Fibroblast of villous mesenchyme (primary cell): ENCODE measurements around the gene BCOR. TPM values are rescaled to one million over a fixed set of nuclear protein-coding genes. Genes with fewer than 3 reads are reported as not detected.

Source experiments
- DNase-seq: peaks from one replicate; pipeline ENCODE4 v3.0.0-alpha.2; 2010; ENCODE audit warnings: low read depth
- H3K4me3 ChIP-seq: 2 replicates; pipeline ENCODE4 v1.5.1; 2011; ENCODE audit warnings: low read depth, mild to moderate bottlenecking, low read length
- total RNA-seq: library from RNA; depleted of rRNA; stranded (reverse); fragments of >200 nt; gene quantifications from 2 replicates; pipeline ENCODE4 v1.2.3, GENCODE V29; 2012
- TF ChIP-seq, protein P1 (sequence below): IDR thresholded peaks from 2 replicates; pipeline ENCODE4 v1.5.1; 2012; ENCODE audit warnings: low read depth, mild to moderate bottlenecking, low read length; ENCODE audit not compliant: insufficient read depth

Gene BCOR
- total RNA-seq, 1 donor = 24.2 TPM

DNA sequence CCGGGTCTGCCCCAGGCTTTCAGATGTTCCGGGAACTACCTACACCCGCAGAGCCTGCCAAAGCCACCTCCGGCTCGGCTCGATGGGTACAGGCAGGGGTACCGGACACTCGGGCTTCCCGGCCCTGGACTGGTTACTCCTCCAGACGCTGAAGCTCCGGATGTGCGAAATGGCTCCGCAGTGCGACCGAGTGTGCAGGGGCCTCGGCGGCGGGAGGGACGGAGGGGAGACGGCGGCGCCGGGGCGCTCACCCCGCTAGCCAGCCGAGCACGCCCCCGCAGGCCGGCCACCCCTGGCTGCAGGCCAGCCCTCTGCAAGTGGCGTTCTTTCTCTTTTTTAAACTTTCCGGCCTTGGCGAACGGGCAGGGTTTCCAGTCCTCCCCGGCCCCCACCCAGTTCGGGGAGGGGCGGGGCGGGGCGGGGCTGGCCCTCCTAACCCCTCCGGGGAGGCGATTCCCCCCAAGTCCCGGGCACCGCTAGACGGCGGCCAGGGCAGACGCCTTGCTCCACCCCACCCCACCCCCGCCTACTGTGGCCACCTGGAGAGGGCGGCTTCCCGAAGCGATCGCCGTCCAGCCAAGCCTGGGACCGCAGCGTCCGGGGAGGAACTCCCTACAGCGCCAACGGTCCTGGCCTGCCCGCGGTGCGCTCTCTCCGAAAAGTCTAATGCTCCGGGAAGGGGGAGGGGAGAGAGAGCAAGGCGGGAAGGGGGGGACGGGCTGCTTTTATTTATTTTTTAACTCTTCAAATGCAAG is 7.5 kb downstream of the BCOR start:
- no peak for DNase-seq
- H3K4me3 ChIP-seq = peak overlapping the region; percentile 30
- TF ChIP-seq, protein P1, sequence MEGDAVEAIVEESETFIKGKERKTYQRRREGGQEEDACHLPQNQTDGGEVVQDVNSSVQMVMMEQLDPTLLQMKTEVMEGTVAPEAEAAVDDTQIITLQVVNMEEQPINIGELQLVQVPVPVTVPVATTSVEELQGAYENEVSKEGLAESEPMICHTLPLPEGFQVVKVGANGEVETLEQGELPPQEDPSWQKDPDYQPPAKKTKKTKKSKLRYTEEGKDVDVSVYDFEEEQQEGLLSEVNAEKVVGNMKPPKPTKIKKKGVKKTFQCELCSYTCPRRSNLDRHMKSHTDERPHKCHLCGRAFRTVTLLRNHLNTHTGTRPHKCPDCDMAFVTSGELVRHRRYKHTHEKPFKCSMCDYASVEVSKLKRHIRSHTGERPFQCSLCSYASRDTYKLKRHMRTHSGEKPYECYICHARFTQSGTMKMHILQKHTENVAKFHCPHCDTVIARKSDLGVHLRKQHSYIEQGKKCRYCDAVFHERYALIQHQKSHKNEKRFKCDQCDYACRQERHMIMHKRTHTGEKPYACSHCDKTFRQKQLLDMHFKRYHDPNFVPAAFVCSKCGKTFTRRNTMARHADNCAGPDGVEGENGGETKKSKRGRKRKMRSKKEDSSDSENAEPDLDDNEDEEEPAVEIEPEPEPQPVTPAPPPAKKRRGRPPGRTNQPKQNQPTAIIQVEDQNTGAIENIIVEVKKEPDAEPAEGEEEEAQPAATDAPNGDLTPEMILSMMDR = no peak

DNA sequence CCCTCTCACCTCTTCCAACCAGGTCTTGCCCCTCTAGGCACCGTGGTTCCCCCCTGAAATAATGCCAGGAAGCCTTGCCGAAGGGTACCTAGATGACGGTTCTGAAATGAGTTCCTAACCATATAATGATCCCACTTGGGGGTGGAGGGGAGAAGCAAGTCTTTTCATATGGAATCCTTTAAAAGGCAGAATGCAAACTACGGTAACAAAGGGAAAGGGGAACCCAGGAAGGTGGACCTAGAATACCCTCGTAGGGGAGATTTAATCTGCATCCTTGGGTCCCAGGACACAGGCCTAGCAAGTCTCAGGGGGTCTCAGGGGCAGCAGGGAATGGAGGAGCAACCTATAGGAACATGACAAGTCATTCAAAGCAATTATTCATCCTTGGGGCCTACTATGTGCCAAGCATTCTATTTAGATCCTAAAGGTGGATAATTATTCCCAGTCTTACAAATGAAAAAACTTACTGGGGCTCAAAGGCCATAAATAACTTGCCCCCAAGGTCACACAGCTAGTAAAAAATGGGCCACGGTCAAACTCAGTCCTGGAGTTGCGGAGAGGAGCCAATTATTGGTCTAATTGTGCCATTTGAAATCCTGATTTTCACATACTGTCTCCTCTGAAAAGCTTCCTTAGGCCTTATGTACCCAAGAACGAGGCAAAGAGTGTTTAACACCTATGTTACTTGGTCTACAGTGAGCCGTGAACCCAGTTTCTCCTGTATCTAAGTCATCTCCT is 8.8 kb downstream of the BCOR start:
- TF ChIP-seq, protein P1 = no peak
- H3K4me3 ChIP-seq = no peak overlapping the region
- DNase-seq = no peak

DNA sequence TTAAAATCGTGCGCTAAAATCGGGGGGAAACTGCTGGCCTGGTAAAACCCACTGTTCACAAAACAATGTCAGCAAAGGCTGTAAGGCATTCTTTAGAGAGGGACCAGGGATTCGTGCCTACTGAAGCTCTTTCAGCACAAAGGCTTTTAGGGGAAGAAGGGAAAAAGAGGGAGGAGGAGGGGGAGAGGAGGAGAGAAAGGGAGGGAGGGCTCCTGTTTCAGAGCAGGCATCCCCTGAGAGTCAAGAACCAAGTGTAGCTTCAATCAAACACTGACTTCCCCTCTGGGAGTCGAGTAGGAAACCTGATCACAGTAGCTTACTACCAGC is 9.5 kb downstream of the BCOR start:
- no peak for DNase-seq
- TF ChIP-seq, protein P1 = no peak
- no peak overlapping the region for H3K4me3 ChIP-seq

- TF ChIP-seq, protein P1 = no peak
- peak; percentile 45 for DNase-seq
- no peak overlapping the region for H3K4me3 ChIP-seq
These were observed 10.1 kb downstream of the BCOR start for GRCh38 chrX:40087425-40088298.

- DNase-seq = peak; percentile 71
- TF ChIP-seq, protein P1 = no peak
- no peak overlapping the region for H3K4me3 ChIP-seq
These were observed 11.0 kb downstream of the BCOR start for GRCh38 chrX:40086569-40087335.

DNA sequence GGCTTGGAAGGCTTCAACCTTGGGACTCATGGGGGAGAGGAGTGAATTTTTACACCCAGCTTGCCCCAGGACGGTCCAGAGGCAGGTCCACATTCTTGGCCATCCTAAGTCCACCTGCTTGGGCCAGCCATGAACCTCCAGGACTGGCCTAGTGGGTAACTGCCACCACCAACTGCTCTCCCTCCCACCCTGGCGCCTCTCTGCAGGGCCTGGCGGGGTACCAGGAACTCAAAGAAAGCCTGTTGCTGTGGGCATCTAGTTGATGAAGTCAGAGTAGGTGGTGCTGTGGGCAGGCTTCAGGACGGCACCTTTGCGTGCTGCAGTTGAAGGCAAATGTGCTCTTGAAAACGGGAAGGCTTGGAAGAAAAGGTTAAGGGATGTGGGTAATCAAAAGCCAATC is 12.0 kb downstream of the BCOR start:
- TF ChIP-seq, protein P1 = no peak
- no peak overlapping the region for H3K4me3 ChIP-seq
- no peak for DNase-seq
